ENCODE data around the gene MRPL50.

DNA sequence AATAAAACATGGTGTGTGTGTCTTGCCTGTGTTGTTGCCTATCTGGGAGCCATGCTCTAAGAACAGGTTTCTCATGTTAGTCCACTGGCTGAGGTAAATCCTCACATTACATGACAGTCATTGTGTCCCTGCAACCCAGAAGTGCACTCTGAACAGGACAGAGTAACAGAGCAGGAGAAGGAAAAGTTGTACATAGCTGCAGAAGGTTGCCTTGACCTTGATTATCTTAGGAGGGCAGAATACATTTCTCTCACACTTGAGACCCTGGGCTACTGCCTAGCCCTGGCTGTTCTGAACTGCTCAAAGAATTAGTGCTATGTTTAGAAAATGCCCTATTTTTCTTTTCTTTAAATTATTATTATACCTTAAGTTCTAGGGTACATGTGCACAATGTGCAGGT is 17.2 kb upstream of the MRPL50 start:
- TF ChIP-seq EZH2 (IDR thresholded peaks at IDR 0.05; ENCODE audit: borderline replicate concordance, insufficient read depth, low read depth, low read length, poor library complexity, severe bottlenecking) = no peak
- TF ChIP-seq, protein P1, sequence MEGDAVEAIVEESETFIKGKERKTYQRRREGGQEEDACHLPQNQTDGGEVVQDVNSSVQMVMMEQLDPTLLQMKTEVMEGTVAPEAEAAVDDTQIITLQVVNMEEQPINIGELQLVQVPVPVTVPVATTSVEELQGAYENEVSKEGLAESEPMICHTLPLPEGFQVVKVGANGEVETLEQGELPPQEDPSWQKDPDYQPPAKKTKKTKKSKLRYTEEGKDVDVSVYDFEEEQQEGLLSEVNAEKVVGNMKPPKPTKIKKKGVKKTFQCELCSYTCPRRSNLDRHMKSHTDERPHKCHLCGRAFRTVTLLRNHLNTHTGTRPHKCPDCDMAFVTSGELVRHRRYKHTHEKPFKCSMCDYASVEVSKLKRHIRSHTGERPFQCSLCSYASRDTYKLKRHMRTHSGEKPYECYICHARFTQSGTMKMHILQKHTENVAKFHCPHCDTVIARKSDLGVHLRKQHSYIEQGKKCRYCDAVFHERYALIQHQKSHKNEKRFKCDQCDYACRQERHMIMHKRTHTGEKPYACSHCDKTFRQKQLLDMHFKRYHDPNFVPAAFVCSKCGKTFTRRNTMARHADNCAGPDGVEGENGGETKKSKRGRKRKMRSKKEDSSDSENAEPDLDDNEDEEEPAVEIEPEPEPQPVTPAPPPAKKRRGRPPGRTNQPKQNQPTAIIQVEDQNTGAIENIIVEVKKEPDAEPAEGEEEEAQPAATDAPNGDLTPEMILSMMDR (IDR thresholded peaks at IDR 0.05) = no peak

Data from B cell (primary cell).